Measurements from ENCODE around the gene VEGFA. TPM values are rescaled to one million over a fixed set of nuclear protein-coding genes. Genes with fewer than 3 reads are reported as not detected.
A peak's percentile ranks its signal among the peaks of the same experiment; 100 is the strongest.

Gene VEGFA
- polyA plus RNA-seq, 3 donors = 19.0 to 454 (median 32.0) TPM

- Histone ChIP-seq H3K4me3 (replicated peaks in 1 of 3; ENCODE audit: low read depth in 2 of 3, low read length in 3 of 3) (no peak overlapping the region), H3K4me1 (ENCODE audit: control insufficient read depth in 1 of 2, insufficient read depth in 2 of 2, low read length in 2 of 2) (no peaks in the 10 kb centered on the region), H3K9ac (ENCODE audit: insufficient read depth, low read length, poor library complexity, severe bottlenecking) (no peak overlapping the region), H3K27ac (ENCODE audit: low read depth in 1 of 2, low read length in 2 of 2) (no peak overlapping the region), H3K27me3 (ENCODE audit: control insufficient read depth in 2 of 2, insufficient read depth in 2 of 2, low read length in 2 of 2) (peaks cover 0 to 6% of the 10 kb centered on the region in 2 donors), H3K36me3 (replicated peaks in 1 of 2; ENCODE audit: control insufficient read depth in 1 of 2, insufficient read depth in 2 of 2, low read length in 2 of 2) (no peaks in the 10 kb centered on the region), H3K4me2 (replicated peaks; ENCODE audit: extremely low read depth, low read length, poor library complexity, severe bottlenecking) (no peak overlapping the region), H3K9me3 (replicated peaks in 1 of 2; ENCODE audit: control insufficient read depth in 1 of 2, insufficient read depth in 1 of 2, low read length in 2 of 2) (no peaks in the 10 kb centered on the region), H4K20me1 (ENCODE audit: insufficient read depth, low read length) (no peaks in the 10 kb centered on the region), H2AFZ (ENCODE audit: insufficient read depth, low read depth, low read length, poor library complexity, severe bottlenecking) (no peak overlapping the region), H3K79me2 (ENCODE audit: insufficient read depth, low read length) (no peaks in the 10 kb centered on the region)
- Mint-ChIP-seq H3K27me3 (ENCODE audit: low read depth in 3 of 3) (peaks cover 5 to 26% (median 13%) of the 10 kb centered on the region in 3 donors), H3K36me3 (no peaks in the 10 kb centered on the region), H3K4me1 (no peaks in the 10 kb centered on the region), H3K27ac (no peak overlapping the region), H3K9me3 (no peaks in the 10 kb centered on the region), H3K4me3 (no peak overlapping the region)
- no peak for TF ChIP-seq CTCF (IDR thresholded peaks at IDR 0.05)
- DNase-seq = no peak
- 90% methylated on average over 6 of the region's 13 CpGs for WGBS (ENCODE audit: insufficient coverage)
- intact Hi-C loops (cut with micrococcal nuclease) = no loop called here
These were observed 23.4 kb upstream of the VEGFA start for GRCh38 chr6:43746613-43747102.

- no peaks in the 10 kb centered on the region for H3K36me3 Mint-ChIP-seq
- no CpG with 5 or more reads among the region's 4 CpGs for WGBS (ENCODE audit: insufficient coverage)
- H3K9ac ChIP-seq (ENCODE audit: insufficient read depth, low read length, poor library complexity, severe bottlenecking) = no peak overlapping the region
- peak overlapping the region in 1 of 2 donors; percentile 61 for H3K4me3 Mint-ChIP-seq
- intact Hi-C loops (cut with micrococcal nuclease) = no loop called here
- no peaks in the 10 kb centered on the region for H3K36me3 ChIP-seq (replicated peaks in 1 of 2; ENCODE audit: control insufficient read depth in 1 of 2, insufficient read depth in 2 of 2, low read length in 2 of 2)
- H3K4me1 Mint-ChIP-seq = no peaks in the 10 kb centered on the region
- H3K4me3 ChIP-seq (replicated peaks in 1 of 3; ENCODE audit: low read depth in 2 of 3, low read length in 3 of 3) = no peak overlapping the region
- TF ChIP-seq CTCF (IDR thresholded peaks at IDR 0.05) = no peak
- H3K4me1 ChIP-seq (ENCODE audit: control insufficient read depth in 1 of 2, insufficient read depth in 2 of 2, low read length in 2 of 2) = no peaks in the 10 kb centered on the region
- H3K27ac ChIP-seq (ENCODE audit: low read depth in 1 of 2, low read length in 2 of 2) = no peak overlapping the region
- no peak overlapping the region for H2AFZ ChIP-seq (ENCODE audit: insufficient read depth, low read depth, low read length, poor library complexity, severe bottlenecking)
- H3K27me3 Mint-ChIP-seq (ENCODE audit: low read depth in 3 of 3) = peaks cover 3 to 23% (median 13%) of the 10 kb centered on the region in 3 donors
- H3K79me2 ChIP-seq (ENCODE audit: insufficient read depth, low read length) = no peaks in the 10 kb centered on the region
- no peaks in the 10 kb centered on the region for H4K20me1 ChIP-seq (ENCODE audit: insufficient read depth, low read length)
- H3K27me3 ChIP-seq (ENCODE audit: control insufficient read depth in 2 of 2, insufficient read depth in 2 of 2, low read length in 2 of 2) = peaks cover 0 to 6% of the 10 kb centered on the region in 2 donors
- no peak overlapping the region for H3K27ac Mint-ChIP-seq
- no peak overlapping the region for H3K4me2 ChIP-seq (replicated peaks; ENCODE audit: extremely low read depth, low read length, poor library complexity, severe bottlenecking)
- H3K9me3 Mint-ChIP-seq = no peaks in the 10 kb centered on the region
- no peaks in the 10 kb centered on the region for H3K9me3 ChIP-seq (replicated peaks in 1 of 2; ENCODE audit: control insufficient read depth in 1 of 2, insufficient read depth in 1 of 2, low read length in 2 of 2)
- no peak for DNase-seq
These were observed 22.2 kb upstream of the VEGFA start for GRCh38 chr6:43747784-43748183.

Measured in CD14-positive monocyte (primary cell).